ENCODE results near the gene WNT9B. TPM values are rescaled to one million over a fixed set of nuclear protein-coding genes. Genes with fewer than 3 reads are reported as not detected.

WNT9B gene
- total RNA-seq, 1 donor from 2014 or later: 0.26 TPM

- peak; percentile 87 for TF ChIP-seq CTCF (IDR thresholded peaks at IDR 0.05; ENCODE audit: unreplicated experiment)
- no peak for DNase-seq (ENCODE audit: low spot score)
- Mint-ChIP-seq H3K27ac (ENCODE audit: unreplicated experiment) (no peak overlapping the region), H3K36me3 (ENCODE audit: low read depth, unreplicated experiment) (peaks cover 3% of the 10 kb centered on the region), H3K4me1 (ENCODE audit: unreplicated experiment) (peaks cover 19% of the 10 kb centered on the region), H3K9me3 (ENCODE audit: unreplicated experiment) (no peaks in the 10 kb centered on the region), H3K27me3 (ENCODE audit: unreplicated experiment) (peaks cover 7% of the 10 kb centered on the region), H3K4me3 (ENCODE audit: unreplicated experiment) (no peak overlapping the region)
Observed at GRCh38 chr17:46822388-46822921, 28.9 kb upstream of the WNT9B start.

GRCh38 chr17:46823657-46824056, 27.7 kb upstream of the WNT9B start:
- no peak for DNase-seq (ENCODE audit: low spot score)
- Mint-ChIP-seq H3K4me3 (ENCODE audit: unreplicated experiment) (no peak overlapping the region), H3K27ac (ENCODE audit: unreplicated experiment) (no peak overlapping the region), H3K27me3 (ENCODE audit: unreplicated experiment) (peaks cover 7% of the 10 kb centered on the region), H3K4me1 (ENCODE audit: unreplicated experiment) (peaks cover 12% of the 10 kb centered on the region), H3K9me3 (ENCODE audit: unreplicated experiment) (no peaks in the 10 kb centered on the region), H3K36me3 (ENCODE audit: low read depth, unreplicated experiment) (no peaks in the 10 kb centered on the region)
- no peak for TF ChIP-seq CTCF (IDR thresholded peaks at IDR 0.05; ENCODE audit: unreplicated experiment)

- H3K36me3 Mint-ChIP-seq (ENCODE audit: low read depth, unreplicated experiment): no peaks in the 10 kb centered on the region
- H3K27me3 Mint-ChIP-seq (ENCODE audit: unreplicated experiment): peaks cover 7% of the 10 kb centered on the region
- H3K9me3 Mint-ChIP-seq (ENCODE audit: unreplicated experiment): no peaks in the 10 kb centered on the region
- peaks cover 2% of the 10 kb centered on the region for H3K4me1 Mint-ChIP-seq (ENCODE audit: unreplicated experiment)
- no peak overlapping the region for H3K4me3 Mint-ChIP-seq (ENCODE audit: unreplicated experiment)
- DNase-seq (ENCODE audit: low spot score): no peak
- H3K27ac Mint-ChIP-seq (ENCODE audit: unreplicated experiment): no peak overlapping the region
- TF ChIP-seq CTCF (IDR thresholded peaks at IDR 0.05; ENCODE audit: unreplicated experiment): no peak
Observed at GRCh38 chr17:46826116-46826515, 25.3 kb upstream of the WNT9B start.

- H3K27me3 Mint-ChIP-seq (ENCODE audit: unreplicated experiment): peaks cover 7% of the 10 kb centered on the region
- no peaks in the 10 kb centered on the region for H3K36me3 Mint-ChIP-seq (ENCODE audit: low read depth, unreplicated experiment)
- no peak overlapping the region for H3K27ac Mint-ChIP-seq (ENCODE audit: unreplicated experiment)
- no peaks in the 10 kb centered on the region for H3K9me3 Mint-ChIP-seq (ENCODE audit: unreplicated experiment)
- DNase-seq (ENCODE audit: low spot score): no peak
- peaks cover 2% of the 10 kb centered on the region for H3K4me1 Mint-ChIP-seq (ENCODE audit: unreplicated experiment)
- TF ChIP-seq CTCF (IDR thresholded peaks at IDR 0.05; ENCODE audit: unreplicated experiment): no peak
- H3K4me3 Mint-ChIP-seq (ENCODE audit: unreplicated experiment): no peak overlapping the region
Observed at GRCh38 chr17:46827274-46827673, 24.1 kb upstream of the WNT9B start.

- TF ChIP-seq CTCF (IDR thresholded peaks at IDR 0.05; ENCODE audit: unreplicated experiment): no peak
- no peak overlapping the region for H3K27ac Mint-ChIP-seq (ENCODE audit: unreplicated experiment)
Observed at GRCh38 chr17:46831573-46832330, 19.6 kb upstream of the WNT9B start.

More at GRCh38 chr17:46831573-46832330, 19.6 kb upstream of the WNT9B start:
- Mint-ChIP-seq H3K4me3 (ENCODE audit: unreplicated experiment) (no peak overlapping the region), H3K9me3 (ENCODE audit: unreplicated experiment) (no peaks in the 10 kb centered on the region), H3K36me3 (ENCODE audit: low read depth, unreplicated experiment) (no peaks in the 10 kb centered on the region), H3K4me1 (ENCODE audit: unreplicated experiment) (peaks cover 15% of the 10 kb centered on the region), H3K27me3 (ENCODE audit: unreplicated experiment) (peaks cover 9% of the 10 kb centered on the region)
- no peak for DNase-seq (ENCODE audit: low spot score)

All from endothelial cell (in vitro differentiated cells).